Breast epithelium (tissue), 3 donors: ENCODE results near the gene CTIF.

Source experiments
- CTCF ChIP-seq, 3 donors: fragments of 450-650 bp; IDR thresholded peaks; one replicate each; pipeline ENCODE4 v1.5.1; 2016 to 2017; ENCODE audit warnings: antibody characterized with exemption in 3 of 3, mild to moderate bottlenecking in 3 of 3, moderate library complexity in 3 of 3
- POLR2A ChIP-seq: fragments of 450-650 bp; IDR thresholded peaks from one replicate; pipeline ENCODE4 v1.6.1; 2016; ENCODE audit warnings: antibody characterized with exemption, mild to moderate bottlenecking, moderate library complexity
- POLR2AphosphoS5 ChIP-seq, 3 donors: sonication (generic); formaldehyde crosslinking; IDR thresholded peaks; one replicate each; pipeline ENCODE4 v1.6.1; 2017; ENCODE audit warnings: antibody characterized with exemption in 3 of 3

- TF ChIP-seq CTCF (IDR thresholded peaks at IDR 0.05) (no peak), POLR2A (no peak), POLR2AphosphoS5 (IDR thresholded peaks at IDR 0.05) (no peak)
Observed at GRCh38 chr18:48750485-48751175, 211.8 kb downstream of the CTIF start.
